Caco-2 (cell line): ENCODE results near the gene SRSF10. TPM values are rescaled to one million over a fixed set of nuclear protein-coding genes. Genes with fewer than 3 reads are reported as not detected.
A peak's percentile ranks its signal among the peaks of the same experiment; 100 is the strongest.
"Not testable (repeated sequence)": the region's sequence is repeated elsewhere in the genome, so short reads cannot be mapped to it uniquely, and the experiment has no call there.

Source experiments
- BruUV-seq: library from RNA; stranded (reverse); fragments of 400-500 nt; replicated peaks from 2 replicates; lab custom pipeline; 2021; lab: Mats Ljungman, UMichigan
- CTCF ChIA-PET: fragments of 300-600 bp; sonication (Branson Sonifier 250); formaldehyde crosslinking; loops from one replicate; lab custom pipeline; 2022; ENCODE audit warnings: antibody characterized with exemption; lab: Charles Lee
- POLR2A ChIA-PET: fragments of 300-600 bp; sonication (Branson Sonifier 250); formaldehyde crosslinking; loops from one replicate; lab custom pipeline; 2022; ENCODE audit warnings: antibody characterized with exemption; lab: Charles Lee
- DNase-seq, 2 experiments: peaks; one replicate each; pipeline versions ENCODE4 v3.0.0 to v3.0.0-alpha.2; 2020 to 2022
- H3K27me3 ChIP-seq: replicated peaks from 2 replicates; pipeline ENCODE4 v1.6.0; 2011; ENCODE audit warnings: low read length; ENCODE audit not compliant: control insufficient read depth, insufficient read depth
- H3K36me3 ChIP-seq: 2 replicates; pipeline ENCODE4 v1.5.1; 2011; ENCODE audit warnings: low read length; ENCODE audit not compliant: control insufficient read depth, insufficient read depth
- H3K4me1 ChIP-seq: fragments of 250-450 bp; sonication (Bioruptor Pico); 2 replicates; pipeline ENCODE4 v1.5.1; 2020; ENCODE audit warnings: mild to moderate bottlenecking
- H3K4me3 ChIP-seq: 2 replicates; pipeline ENCODE4 v1.5.1; 2011; ENCODE audit warnings: low read depth, mild to moderate bottlenecking, control low read depth, low read length
- H3K9me3 ChIP-seq: fragments of 250-450 bp; sonication (Bioruptor Pico); 2 replicates; pipeline ENCODE4 v1.5.1; 2020; ENCODE audit warnings: mild to moderate bottlenecking, moderate library complexity
- H3K27ac Mint-ChIP-seq: one replicate; pipeline ENCODE4 v1.8.0; 2022; ENCODE audit warnings: mixed read lengths; ENCODE audit not compliant: unreplicated experiment
- H3K27me3 Mint-ChIP-seq: one replicate; pipeline ENCODE4 v1.8.0; 2022; ENCODE audit warnings: mixed read lengths; ENCODE audit not compliant: insufficient read depth, unreplicated experiment
- H3K36me3 Mint-ChIP-seq: one replicate; pipeline ENCODE4 v1.8.0; 2022; ENCODE audit warnings: mild to moderate bottlenecking, mixed read lengths; ENCODE audit not compliant: insufficient read depth, unreplicated experiment
- H3K4me1 Mint-ChIP-seq: one replicate; pipeline ENCODE4 v1.8.0; 2022; ENCODE audit warnings: low read depth, mixed read lengths; ENCODE audit not compliant: unreplicated experiment
- H3K4me3 Mint-ChIP-seq: one replicate; pipeline ENCODE4 v1.8.0; 2022; ENCODE audit warnings: mild to moderate bottlenecking, moderate library complexity, mixed read lengths; ENCODE audit not compliant: unreplicated experiment
- H3K9me3 Mint-ChIP-seq: one replicate; pipeline ENCODE4 v1.8.0; 2022; ENCODE audit warnings: mixed read lengths; ENCODE audit not compliant: unreplicated experiment
- intact Hi-C: fragments of 100-400 bp; cut with micrococcal nuclease; formaldehyde crosslinking; loops from one replicate; pipeline ENCODE4 v1.10.0; 2022; ENCODE audit not compliant: unreplicated experiment
- total RNA-seq: library from RNA; stranded (reverse); gene quantifications from 2 replicates; pipeline ENCODE4 v1.2.3, GENCODE V29; 2022
- TF ChIP-seq, protein P1 (sequence below), 2 experiments: fragments of 200-600 bp in 1 of 2; IDR thresholded peaks; 1 replicate in 1 of 2; 2 replicates in 1 of 2; pipeline versions ENCODE4 v1.5.1 to v1.8.0; 2011 to 2022; ENCODE audit warnings: antibody characterized with exemption in 1 of 2, control low read depth in 1 of 2, inconsistent platforms in 1 of 2, low read depth in 1 of 2, low read length in 1 of 2, mild to moderate bottlenecking in 1 of 2, moderate library complexity in 1 of 2; ENCODE audit not compliant: insufficient read depth in 1 of 2, severe bottlenecking in 1 of 2, unreplicated experiment in 1 of 2

Gene SRSF10
- total RNA-seq, 1 experiment from 2014 or later = 128 TPM

GRCh38 chr1:23959461-23960290, 20.5 kb downstream of the SRSF10 start, which contains the start of gene PNRC2:
Gene PNRC2, plus strand, starts transcription at chr1:23959828. Its CDS starts 1,630 bp downstream, at chr1:23961458.
- Mint-ChIP-seq H3K4me1 (no peaks in the 10 kb centered on the region), H3K9me3 (no peaks in the 10 kb centered on the region), H3K27me3 (no peaks in the 10 kb centered on the region), H3K36me3 (peaks cover 60% of the 10 kb centered on the region), H3K4me3 (peak within 1 kb of the TSS; percentile 94), H3K27ac (peak within 1 kb of the TSS; percentile 99)
- H3K4me1 ChIP-seq = peaks cover 12% of the 10 kb centered on the region; the same call in 1 of the 2 replicates
- no peaks in the 10 kb centered on the region for H3K36me3 ChIP-seq
- DNase-seq = peak; percentile 95 to 96
- ChIA-PET CTCF (interaction anchor here (0.6 to 1.1 kb wide), 2 partner anchors 68 to 71 kb away, joined by 4 read pairs; no protein-coding TSS in a partner anchor), POLR2A (interaction anchor here (0.6 to 1.7 kb wide), 9 partner anchors 15 to 182 kb away, joined by 3 to 7 read pairs (median 4); partner anchors contain the start of genes GALE, PITHD1 and SRSF10)
- BruUV-seq = TSS peak; percentile 41
- intact Hi-C loops = loop anchor here (1.0 to 5.0 kb wide), 4 partner anchors 21 to 153 kb away; partner anchors contain the start of genes MYOM3 and SRSF10
- no peaks in the 10 kb centered on the region for H3K27me3 ChIP-seq
- peak within 1 kb of the TSS; percentile 69 for H3K4me3 ChIP-seq
- TF ChIP-seq, protein P1, sequence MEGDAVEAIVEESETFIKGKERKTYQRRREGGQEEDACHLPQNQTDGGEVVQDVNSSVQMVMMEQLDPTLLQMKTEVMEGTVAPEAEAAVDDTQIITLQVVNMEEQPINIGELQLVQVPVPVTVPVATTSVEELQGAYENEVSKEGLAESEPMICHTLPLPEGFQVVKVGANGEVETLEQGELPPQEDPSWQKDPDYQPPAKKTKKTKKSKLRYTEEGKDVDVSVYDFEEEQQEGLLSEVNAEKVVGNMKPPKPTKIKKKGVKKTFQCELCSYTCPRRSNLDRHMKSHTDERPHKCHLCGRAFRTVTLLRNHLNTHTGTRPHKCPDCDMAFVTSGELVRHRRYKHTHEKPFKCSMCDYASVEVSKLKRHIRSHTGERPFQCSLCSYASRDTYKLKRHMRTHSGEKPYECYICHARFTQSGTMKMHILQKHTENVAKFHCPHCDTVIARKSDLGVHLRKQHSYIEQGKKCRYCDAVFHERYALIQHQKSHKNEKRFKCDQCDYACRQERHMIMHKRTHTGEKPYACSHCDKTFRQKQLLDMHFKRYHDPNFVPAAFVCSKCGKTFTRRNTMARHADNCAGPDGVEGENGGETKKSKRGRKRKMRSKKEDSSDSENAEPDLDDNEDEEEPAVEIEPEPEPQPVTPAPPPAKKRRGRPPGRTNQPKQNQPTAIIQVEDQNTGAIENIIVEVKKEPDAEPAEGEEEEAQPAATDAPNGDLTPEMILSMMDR (IDR thresholded peaks at IDR 0.05; ENCODE audit: insufficient read depth in 1 of 2, low read depth in 1 of 2, low read length in 1 of 2, severe bottlenecking in 1 of 2, unreplicated experiment in 1 of 2) = no peak
- no peaks in the 10 kb centered on the region for H3K9me3 ChIP-seq

- Mint-ChIP-seq H3K27ac (peak overlapping the region; percentile 99), H3K36me3 (peaks cover 53% of the 10 kb centered on the region), H3K9me3 (no peaks in the 10 kb centered on the region), H3K27me3 (no peaks in the 10 kb centered on the region), H3K4me3 (peak overlapping the region; percentile 94), H3K4me1 (no peaks in the 10 kb centered on the region)
- POLR2A ChIA-PET = interaction anchor here (0.5 to 1.7 kb wide), 7 partner anchors 21 to 229 kb away, joined by 3 to 9 read pairs (median 3); partner anchors contain the start of genes PITHD1 and SRSF10
- Histone ChIP-seq H3K36me3 (no peaks in the 10 kb centered on the region), H3K27me3 (no peaks in the 10 kb centered on the region), H3K9me3 (no peaks in the 10 kb centered on the region), H3K4me3 (peak overlapping the region; percentile 69), H3K4me1 (peaks cover 6% of the 10 kb centered on the region; the same call in 1 of the 2 replicates)
- BruUV-seq = TSS peak; percentile 73
- TF ChIP-seq, protein P1 (IDR thresholded peaks at IDR 0.05; ENCODE audit: insufficient read depth in 1 of 2, low read depth in 1 of 2, low read length in 1 of 2, severe bottlenecking in 1 of 2, unreplicated experiment in 1 of 2) = peak in 1 of 2 experiments; percentile 45
- CTCF ChIA-PET = interaction anchor here (0.6 to 1.1 kb wide), 2 partner anchors 69 to 72 kb away, joined by 4 read pairs; no protein-coding TSS in a partner anchor
- intact Hi-C loops = loop anchor here (1.0 to 5.0 kb wide), 4 partner anchors 21 to 154 kb away; partner anchors contain the start of genes MYOM3 and SRSF10
- DNase-seq = peak; percentile 86 to 93
These were observed 21.2 kb downstream of the SRSF10 start for GRCh38 chr1:23958810-23959460.

DNA sequence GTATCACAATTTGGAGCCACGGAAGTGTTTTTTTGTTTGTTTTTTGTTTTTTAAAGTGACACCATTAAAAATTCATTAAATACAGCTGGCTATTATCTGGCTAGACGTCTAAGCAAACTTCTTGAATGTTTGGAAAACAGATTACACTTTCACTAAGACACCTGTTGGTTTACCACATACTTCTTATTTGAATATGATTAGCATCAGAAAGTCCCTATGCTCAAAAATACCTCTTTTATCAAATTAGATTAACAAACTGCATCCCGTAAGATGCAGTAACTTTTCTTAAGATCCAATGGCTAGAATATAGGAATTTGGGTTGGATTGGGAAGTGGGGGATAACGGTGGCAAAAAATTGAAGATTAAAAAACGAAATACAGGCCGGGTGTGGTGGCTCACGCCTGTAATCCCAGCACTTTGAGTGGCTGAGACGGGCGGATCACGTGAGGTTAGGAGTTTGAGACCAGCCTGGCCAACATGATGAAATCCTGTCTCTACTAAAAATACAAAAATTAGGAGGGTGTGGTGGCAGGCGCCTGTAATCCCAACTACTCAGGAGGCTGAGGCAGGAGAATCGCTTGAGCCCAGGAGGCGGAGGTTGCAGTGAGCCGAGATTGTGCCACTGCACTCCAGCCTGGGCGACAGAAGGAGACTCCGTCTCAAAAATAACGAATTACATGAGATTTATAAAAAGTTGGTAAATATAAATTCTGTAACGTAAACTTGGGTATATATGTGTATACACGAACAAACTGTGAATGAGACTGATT, 21.9 kb downstream of the SRSF10 start:
- H3K4me1 Mint-ChIP-seq, DNase-seq, H3K27me3 Mint-ChIP-seq, H3K9me3 Mint-ChIP-seq, H3K36me3 ChIP-seq, H3K27me3 ChIP-seq, BruUV-seq, H3K4me1 ChIP-seq, H3K9me3 ChIP-seq: not testable (repeated sequence)
- peak overlapping the region; percentile 69 for H3K4me3 ChIP-seq
- intact Hi-C loops = loop anchor here (2.0 to 5.0 kb wide), 3 partner anchors 41 to 155 kb away; partner anchors contain the start of gene MYOM3
- CTCF ChIA-PET = interaction anchor here (0.7 kb wide), 1 partner anchor 770 kb away, joined by 5 read pairs; no protein-coding TSS in a partner anchor
- Mint-ChIP-seq H3K4me3 (peak overlapping the region; percentile 94), H3K36me3 (peaks cover 47% of the 10 kb centered on the region), H3K27ac (peak overlapping the region; percentile 99)
- POLR2A ChIA-PET = interaction anchor here (0.5 to 1.7 kb wide), 3 partner anchors 180 to 229 kb away, joined by 3 to 9 read pairs (median 5); partner anchors contain the start of gene PITHD1
